Esophagus squamous epithelium (tissue), 4 donors: ENCODE data around the gene LENG8.
"Not testable (repeated sequence)": the region's sequence is repeated elsewhere in the genome, so short reads cannot be mapped to it uniquely, and the experiment has no call there.

Experiments
- POLR2A ChIP-seq, 4 donors: fragments of 450-650 bp; IDR thresholded peaks; one replicate each; pipeline ENCODE4 v1.6.1; 2017; ENCODE audit warnings: antibody characterized with exemption in 4 of 4, mild to moderate bottlenecking in 4 of 4, moderate library complexity in 3 of 4
- TF ChIP-seq, protein P1 (sequence below), 6 experiments: fragments of 450-650 bp in 4 of 6; fragments of 200-600 bp in 2 of 6; sonication (generic) in 2 of 6; IDR thresholded peaks; one replicate each; pipeline ENCODE4 v1.5.1; 2016 to 2019; ENCODE audit warnings: antibody characterized with exemption in 6 of 6, mild to moderate bottlenecking in 4 of 6, moderate library complexity in 4 of 6

DNA sequence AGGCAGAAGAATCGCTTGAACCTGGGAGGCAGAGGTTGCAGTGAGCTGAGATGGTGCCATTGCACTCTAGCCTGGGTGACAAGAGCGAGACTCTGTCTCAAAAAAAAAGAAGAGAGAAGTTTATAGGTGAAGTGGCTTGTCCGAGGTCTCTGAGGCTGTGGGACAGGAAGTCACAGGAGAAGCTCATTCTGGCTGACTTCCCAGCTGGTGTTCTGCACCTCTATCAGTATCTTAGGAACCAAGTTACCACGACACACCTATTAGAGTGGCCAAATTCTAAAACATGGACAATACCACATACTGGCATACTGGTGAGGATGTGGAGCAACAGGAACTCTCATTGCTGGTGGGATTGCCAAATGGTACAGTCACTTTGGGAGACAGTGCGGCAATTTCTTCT, 46.3 kb downstream of the LENG8 start:
- TF ChIP-seq, protein P1, sequence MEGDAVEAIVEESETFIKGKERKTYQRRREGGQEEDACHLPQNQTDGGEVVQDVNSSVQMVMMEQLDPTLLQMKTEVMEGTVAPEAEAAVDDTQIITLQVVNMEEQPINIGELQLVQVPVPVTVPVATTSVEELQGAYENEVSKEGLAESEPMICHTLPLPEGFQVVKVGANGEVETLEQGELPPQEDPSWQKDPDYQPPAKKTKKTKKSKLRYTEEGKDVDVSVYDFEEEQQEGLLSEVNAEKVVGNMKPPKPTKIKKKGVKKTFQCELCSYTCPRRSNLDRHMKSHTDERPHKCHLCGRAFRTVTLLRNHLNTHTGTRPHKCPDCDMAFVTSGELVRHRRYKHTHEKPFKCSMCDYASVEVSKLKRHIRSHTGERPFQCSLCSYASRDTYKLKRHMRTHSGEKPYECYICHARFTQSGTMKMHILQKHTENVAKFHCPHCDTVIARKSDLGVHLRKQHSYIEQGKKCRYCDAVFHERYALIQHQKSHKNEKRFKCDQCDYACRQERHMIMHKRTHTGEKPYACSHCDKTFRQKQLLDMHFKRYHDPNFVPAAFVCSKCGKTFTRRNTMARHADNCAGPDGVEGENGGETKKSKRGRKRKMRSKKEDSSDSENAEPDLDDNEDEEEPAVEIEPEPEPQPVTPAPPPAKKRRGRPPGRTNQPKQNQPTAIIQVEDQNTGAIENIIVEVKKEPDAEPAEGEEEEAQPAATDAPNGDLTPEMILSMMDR (IDR thresholded peaks at IDR 0.05), result not testable (repeated sequence)
- not testable (repeated sequence) for TF ChIP-seq POLR2A (IDR thresholded peaks at IDR 0.05)
